Neutrophil (primary cell): Measurements from ENCODE around the gene SERINC1.

Source experiments
- H3K27ac ChIP-seq: fragments of 200-600 bp; sonication (generic); 2 replicates; pipeline ENCODE4 v1.5.1; 2016; ENCODE audit warnings: mild to moderate bottlenecking, moderate library complexity
- H3K27me3 ChIP-seq: fragments of 200-600 bp; sonication (generic); 2 replicates; pipeline ENCODE4 v1.6.0; 2016; ENCODE audit warnings: mild to moderate bottlenecking
- H3K36me3 ChIP-seq: fragments of 200-600 bp; sonication (generic); 2 replicates; pipeline ENCODE4 v1.5.1; 2017
- H3K4me1 ChIP-seq, 2 experiments: fragments of 200-600 bp in 1 of 2; sonication (generic) in 1 of 2; 1 replicate in 1 of 2; 2 replicates in 1 of 2; pipeline versions ENCODE4 v1.5.1 to v1.6.1; 2013 to 2016; ENCODE audit warnings: low read depth in 1 of 2, low read length in 1 of 2, mild to moderate bottlenecking in 1 of 2, moderate library complexity in 1 of 2; ENCODE audit not compliant: control insufficient read depth in 1 of 2, insufficient read depth in 1 of 2
- H3K4me3 ChIP-seq, 2 experiments: fragments of 200-600 bp in 1 of 2; sonication (generic) in 1 of 2; 1 replicate in 1 of 2; 2 replicates in 1 of 2; pipeline ENCODE4 v1.5.1; 2013 to 2016; ENCODE audit warnings: low read depth in 1 of 2, low read length in 1 of 2, mild to moderate bottlenecking in 1 of 2, moderate library complexity in 1 of 2
- H3K9me3 ChIP-seq: fragments of 200-600 bp; sonication (generic); 2 replicates; pipeline ENCODE4 v1.5.1; 2016
- TF ChIP-seq, protein P1 (sequence below): fragments of 200-600 bp; sonication (generic); IDR thresholded peaks from 2 replicates; pipeline ENCODE4 v1.5.1; 2016; ENCODE audit warnings: antibody characterized with exemption

SERINC1 gene

DNA sequence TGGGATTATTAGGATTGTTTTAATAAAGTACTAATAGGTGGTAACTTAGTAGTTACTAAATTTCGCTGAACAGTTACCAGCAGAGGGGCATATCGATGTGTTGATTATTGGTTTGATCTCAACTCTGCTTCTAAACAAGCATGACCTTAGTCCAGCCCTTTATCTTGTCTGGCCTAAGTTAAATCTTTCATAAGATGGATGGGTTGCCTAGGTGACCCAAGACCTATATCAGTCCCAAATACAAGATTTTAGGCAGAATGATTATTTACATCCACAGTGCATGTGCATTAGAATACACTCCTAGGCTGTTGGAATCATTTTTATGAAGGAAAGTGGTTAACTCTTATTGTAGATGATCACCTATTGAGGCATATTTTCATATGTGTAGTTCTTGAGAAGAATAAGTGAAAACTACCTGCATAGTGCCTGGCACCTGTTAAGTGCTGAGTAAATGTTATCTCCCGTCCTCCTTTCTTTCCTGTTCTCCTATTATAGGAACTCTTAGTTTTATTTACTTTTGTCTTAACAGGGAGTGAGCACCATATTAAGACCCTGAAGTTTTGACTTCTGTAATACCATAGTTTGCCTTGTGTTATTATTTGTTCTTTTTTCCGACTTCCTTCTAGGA is 71.0 kb downstream of the SERINC1 start:
- no peak overlapping the region for H3K27ac ChIP-seq
- no peaks in the 10 kb centered on the region for H3K27me3 ChIP-seq
- H3K36me3 ChIP-seq: no peaks in the 10 kb centered on the region
- no peaks in the 10 kb centered on the region for H3K9me3 ChIP-seq
- H3K4me3 ChIP-seq: peak overlapping the region; percentile 80 to 88
- TF ChIP-seq, protein P1, sequence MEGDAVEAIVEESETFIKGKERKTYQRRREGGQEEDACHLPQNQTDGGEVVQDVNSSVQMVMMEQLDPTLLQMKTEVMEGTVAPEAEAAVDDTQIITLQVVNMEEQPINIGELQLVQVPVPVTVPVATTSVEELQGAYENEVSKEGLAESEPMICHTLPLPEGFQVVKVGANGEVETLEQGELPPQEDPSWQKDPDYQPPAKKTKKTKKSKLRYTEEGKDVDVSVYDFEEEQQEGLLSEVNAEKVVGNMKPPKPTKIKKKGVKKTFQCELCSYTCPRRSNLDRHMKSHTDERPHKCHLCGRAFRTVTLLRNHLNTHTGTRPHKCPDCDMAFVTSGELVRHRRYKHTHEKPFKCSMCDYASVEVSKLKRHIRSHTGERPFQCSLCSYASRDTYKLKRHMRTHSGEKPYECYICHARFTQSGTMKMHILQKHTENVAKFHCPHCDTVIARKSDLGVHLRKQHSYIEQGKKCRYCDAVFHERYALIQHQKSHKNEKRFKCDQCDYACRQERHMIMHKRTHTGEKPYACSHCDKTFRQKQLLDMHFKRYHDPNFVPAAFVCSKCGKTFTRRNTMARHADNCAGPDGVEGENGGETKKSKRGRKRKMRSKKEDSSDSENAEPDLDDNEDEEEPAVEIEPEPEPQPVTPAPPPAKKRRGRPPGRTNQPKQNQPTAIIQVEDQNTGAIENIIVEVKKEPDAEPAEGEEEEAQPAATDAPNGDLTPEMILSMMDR: no peak
- H3K4me1 ChIP-seq: peaks cover 12 to 14% of the 10 kb centered on the region in 2 experiments

DNA sequence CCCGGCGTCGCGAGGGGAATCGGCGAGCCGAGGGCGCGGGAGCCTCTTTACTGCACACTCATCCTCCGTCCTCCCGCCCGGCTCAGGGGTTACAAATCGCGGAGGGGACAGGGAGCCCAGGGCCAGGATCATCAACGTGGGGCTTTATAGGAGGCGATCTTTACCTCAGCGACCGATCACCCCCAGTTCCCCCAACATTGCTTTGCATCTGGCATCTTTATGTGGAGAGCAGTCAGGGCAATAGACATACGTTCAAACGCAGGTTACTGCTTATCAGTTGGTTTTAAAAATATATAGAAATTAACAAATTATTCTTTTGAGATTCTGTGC is 71.5 kb downstream of the SERINC1 start:
- no peaks in the 10 kb centered on the region for H3K36me3 ChIP-seq
- no peaks in the 10 kb centered on the region for H3K9me3 ChIP-seq
- peaks cover 1% of the 10 kb centered on the region for H3K27me3 ChIP-seq
- H3K27ac ChIP-seq: peak overlapping the region; percentile 56
- peak overlapping the region; percentile 80 to 88 for H3K4me3 ChIP-seq
- peaks cover 12 to 14% of the 10 kb centered on the region in 2 experiments for H3K4me1 ChIP-seq
- TF ChIP-seq, protein P1: no peak

DNA sequence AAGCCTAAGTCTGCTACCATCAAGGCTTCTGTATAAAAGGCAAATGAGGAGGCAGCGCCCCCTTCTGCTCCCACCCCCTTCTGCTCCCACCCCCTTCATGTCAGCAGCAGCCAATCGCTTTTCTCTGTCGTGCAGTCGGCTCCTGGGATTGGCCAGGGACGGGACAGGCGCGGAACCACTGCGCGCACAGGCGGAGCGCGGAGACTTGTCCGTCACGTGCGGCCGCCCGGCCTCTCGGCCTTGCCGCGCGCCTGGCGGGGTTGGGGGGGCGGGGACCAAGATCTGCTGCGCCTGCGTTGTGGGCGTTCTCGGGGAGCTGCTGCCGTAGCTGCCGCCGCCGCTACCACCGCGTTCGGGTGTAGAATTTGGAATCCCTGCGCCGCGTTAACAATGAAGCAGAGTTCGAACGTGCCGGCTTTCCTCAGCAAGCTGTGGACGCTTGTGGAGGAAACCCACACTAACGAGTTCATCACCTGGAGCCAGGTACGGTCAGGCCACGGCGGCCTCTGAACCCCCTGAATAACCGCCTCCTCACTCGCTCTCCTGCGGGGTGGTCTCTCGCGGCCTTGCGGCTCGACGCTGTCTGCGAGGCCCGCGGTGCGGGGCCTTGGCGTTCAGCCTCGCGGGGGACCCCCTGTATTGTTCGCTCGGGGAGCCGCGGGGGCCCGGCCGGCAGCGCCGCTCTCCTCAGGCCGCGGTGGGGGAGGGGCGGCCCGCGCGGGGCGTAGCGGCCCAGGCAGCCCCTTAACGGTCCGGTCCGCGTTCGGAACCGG is 72.1 kb downstream of the SERINC1 start, which contains the start of gene HSF2:
Gene HSF2 (plus strand): TSS at position 305 of the 773 bp plus-strand sequence. CDS start 86 bp downstream, at position 391.
- peak within 1 kb of the TSS; percentile 80 to 88 for H3K4me3 ChIP-seq
- no peaks in the 10 kb centered on the region for H3K9me3 ChIP-seq
- TF ChIP-seq, protein P1: no peak
- peaks cover 4% of the 10 kb centered on the region for H3K27me3 ChIP-seq
- peaks cover 12 to 14% of the 10 kb centered on the region in 2 experiments for H3K4me1 ChIP-seq
- H3K27ac ChIP-seq: peak within 1 kb of the TSS; percentile 56
- no peaks in the 10 kb centered on the region for H3K36me3 ChIP-seq

DNA sequence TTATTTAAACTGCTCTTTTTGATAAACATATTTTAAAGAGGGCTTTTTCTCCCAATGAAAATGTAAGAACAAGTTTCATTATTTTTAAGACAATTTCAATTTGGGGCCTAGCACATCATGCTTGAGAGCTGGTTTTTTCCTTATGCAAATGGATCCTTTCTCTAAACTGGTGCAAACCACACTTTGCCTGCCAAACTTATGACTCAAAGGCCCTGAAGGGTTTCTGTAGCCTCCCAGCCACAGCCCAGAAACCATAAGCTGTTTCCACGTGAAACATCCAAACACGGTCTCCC is 72.6 kb downstream of the SERINC1 start:
- peaks cover 9% of the 10 kb centered on the region for H3K27me3 ChIP-seq
- no peaks in the 10 kb centered on the region for H3K9me3 ChIP-seq
- peaks cover 12 to 14% of the 10 kb centered on the region in 2 experiments for H3K4me1 ChIP-seq
- no peaks in the 10 kb centered on the region for H3K36me3 ChIP-seq
- H3K4me3 ChIP-seq: peak overlapping the region; percentile 80 to 88
- TF ChIP-seq, protein P1: no peak
- peak overlapping the region; percentile 56 for H3K27ac ChIP-seq

DNA sequence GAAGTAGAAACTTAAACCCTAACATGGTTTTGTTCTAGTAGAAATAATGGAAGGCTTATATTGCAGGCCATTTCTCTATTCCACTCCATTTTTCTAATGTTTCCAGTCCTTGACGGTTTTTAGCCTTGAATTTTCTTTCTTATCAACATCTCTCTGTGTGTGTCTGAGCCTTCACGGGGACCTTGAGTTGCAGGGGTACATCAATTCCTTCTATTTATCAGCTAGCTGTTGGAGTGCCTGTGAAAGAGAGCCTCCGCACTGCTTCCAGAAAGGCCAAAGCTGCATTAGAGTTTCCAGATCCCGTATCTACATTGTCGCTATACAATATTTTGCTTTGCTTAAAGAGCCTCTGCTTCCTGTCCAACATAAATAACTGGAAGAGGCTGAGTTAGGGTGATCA is 77.6 kb downstream of the SERINC1 start:
- Histone ChIP-seq H3K27me3 (peaks cover 42% of the 10 kb centered on the region), H3K9me3 (no peaks in the 10 kb centered on the region), H3K4me3 (no peak overlapping the region), H3K27ac (no peak overlapping the region), H3K36me3 (no peaks in the 10 kb centered on the region), H3K4me1 (peaks cover 1 to 3% of the 10 kb centered on the region in 2 experiments)
- TF ChIP-seq, protein P1: no peak
